ENCODE data around the gene LEMD2.

Gene LEMD2

DNA sequence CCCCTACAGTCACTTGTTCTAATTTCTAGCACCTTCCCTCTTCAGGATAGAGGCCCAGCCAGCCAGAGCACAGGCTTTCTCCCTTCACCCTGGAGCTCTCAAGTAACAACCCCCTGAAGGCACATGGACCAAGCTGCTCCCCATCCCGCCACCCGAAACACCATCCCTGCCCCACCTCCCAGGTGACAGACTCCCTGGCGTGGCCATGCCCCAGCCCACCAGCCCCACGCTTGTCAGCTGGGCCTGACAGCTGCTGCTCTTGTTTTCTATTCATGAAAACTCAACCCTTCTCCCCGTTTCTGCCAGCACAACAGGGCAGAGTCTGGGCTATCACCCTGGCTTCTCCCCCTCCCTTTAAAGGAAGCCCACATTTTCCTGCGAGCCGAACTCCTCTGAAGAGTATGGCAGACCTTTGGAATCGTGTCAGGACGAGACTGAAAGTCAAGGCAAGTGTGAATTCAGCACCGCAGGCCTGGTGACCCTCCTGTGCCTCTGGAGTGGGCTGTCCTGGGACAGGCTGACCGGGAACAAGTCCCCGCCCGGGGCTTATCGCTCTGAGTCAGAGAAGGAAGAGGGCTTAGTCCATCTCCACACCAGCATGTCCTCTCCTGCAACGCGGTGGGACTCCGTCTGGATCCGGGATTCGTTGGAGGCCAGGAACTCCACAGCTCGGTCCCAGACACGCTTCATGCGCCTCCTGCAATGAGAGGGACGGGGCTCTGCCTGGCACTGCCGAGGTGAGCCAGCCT, 16.7 kb downstream of the LEMD2 start:
- TF ChIP-seq, protein P1, sequence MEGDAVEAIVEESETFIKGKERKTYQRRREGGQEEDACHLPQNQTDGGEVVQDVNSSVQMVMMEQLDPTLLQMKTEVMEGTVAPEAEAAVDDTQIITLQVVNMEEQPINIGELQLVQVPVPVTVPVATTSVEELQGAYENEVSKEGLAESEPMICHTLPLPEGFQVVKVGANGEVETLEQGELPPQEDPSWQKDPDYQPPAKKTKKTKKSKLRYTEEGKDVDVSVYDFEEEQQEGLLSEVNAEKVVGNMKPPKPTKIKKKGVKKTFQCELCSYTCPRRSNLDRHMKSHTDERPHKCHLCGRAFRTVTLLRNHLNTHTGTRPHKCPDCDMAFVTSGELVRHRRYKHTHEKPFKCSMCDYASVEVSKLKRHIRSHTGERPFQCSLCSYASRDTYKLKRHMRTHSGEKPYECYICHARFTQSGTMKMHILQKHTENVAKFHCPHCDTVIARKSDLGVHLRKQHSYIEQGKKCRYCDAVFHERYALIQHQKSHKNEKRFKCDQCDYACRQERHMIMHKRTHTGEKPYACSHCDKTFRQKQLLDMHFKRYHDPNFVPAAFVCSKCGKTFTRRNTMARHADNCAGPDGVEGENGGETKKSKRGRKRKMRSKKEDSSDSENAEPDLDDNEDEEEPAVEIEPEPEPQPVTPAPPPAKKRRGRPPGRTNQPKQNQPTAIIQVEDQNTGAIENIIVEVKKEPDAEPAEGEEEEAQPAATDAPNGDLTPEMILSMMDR (IDR thresholded peaks at IDR 0.05; ENCODE audit: low read depth, low read length): no peak
- no peak overlapping the region for H3K4me3 ChIP-seq (ENCODE audit: low read depth, low read length)

DNA sequence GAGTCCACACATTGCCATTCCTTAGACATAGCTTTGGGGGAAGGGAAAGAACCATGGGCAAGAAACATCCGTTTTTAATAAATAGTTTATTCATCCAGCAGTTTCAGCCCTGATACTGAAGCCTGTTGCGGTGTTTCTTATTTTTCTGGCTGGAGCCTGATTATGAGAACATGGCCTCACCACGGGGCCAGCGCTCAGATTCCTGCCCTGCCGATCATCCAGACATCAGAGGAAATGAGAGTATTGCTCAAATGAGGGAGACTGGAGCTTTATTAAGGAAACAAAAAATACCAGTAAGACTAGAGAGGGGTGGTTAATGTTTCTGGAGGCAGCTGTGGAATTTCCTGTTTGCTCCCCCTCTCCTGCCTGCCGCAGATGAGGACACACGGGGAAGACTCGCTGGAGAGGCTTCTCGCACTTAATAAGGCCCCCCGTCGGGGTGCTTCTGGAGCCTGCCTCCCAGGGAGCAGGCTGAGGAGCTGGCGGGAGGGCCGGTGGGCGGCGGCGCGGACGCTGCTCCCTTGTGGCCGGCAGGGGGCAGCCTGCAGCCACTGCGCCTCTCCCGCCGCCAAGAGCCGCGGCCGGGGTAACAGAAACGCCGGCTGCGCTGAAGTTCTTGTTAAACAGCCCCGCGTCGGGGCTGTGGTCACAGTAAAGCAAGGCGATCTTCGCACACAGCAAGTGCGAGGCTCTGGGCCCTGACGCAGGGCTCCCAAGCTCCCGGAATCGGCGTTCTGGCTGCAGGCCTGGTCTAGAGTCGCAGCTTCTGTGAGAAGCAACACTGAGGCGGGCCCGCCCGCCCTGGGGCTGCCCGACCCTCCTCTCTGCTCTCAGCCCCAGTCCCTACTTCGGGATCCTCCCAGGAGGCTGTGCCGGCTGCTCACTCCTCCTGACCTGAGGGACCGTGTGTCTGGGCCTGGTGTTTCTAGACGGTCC, 17.5 kb downstream of the LEMD2 start:
- TF ChIP-seq, protein P1 (IDR thresholded peaks at IDR 0.05; ENCODE audit: low read depth, low read length): peak; percentile 72
- 0 out of 2 replicates have a peak overlapping the region, but pooled peaks have one; percentile 9 for H3K4me3 ChIP-seq (ENCODE audit: low read depth, low read length)

DNA sequence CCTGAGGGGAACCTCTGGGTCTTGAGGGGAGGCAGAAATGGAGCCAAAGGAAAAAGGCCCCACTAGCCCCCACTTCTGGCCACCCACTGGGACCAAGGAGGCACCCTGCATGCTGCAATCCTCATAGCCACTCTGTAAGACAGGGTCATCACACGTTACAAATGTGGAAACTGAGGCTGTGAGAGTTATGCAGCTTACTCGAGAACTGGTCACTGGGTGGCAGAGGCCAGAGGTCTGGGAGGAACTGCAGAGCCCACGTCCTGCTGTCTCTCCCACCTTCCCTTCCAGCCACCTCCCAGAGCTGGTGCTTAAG, 18.1 kb downstream of the LEMD2 start:
- TF ChIP-seq, protein P1 (IDR thresholded peaks at IDR 0.05; ENCODE audit: low read depth, low read length): no peak
- H3K4me3 ChIP-seq (ENCODE audit: low read depth, low read length): 0 out of 2 replicates have a peak overlapping the region, but pooled peaks have one; percentile 9

DNA sequence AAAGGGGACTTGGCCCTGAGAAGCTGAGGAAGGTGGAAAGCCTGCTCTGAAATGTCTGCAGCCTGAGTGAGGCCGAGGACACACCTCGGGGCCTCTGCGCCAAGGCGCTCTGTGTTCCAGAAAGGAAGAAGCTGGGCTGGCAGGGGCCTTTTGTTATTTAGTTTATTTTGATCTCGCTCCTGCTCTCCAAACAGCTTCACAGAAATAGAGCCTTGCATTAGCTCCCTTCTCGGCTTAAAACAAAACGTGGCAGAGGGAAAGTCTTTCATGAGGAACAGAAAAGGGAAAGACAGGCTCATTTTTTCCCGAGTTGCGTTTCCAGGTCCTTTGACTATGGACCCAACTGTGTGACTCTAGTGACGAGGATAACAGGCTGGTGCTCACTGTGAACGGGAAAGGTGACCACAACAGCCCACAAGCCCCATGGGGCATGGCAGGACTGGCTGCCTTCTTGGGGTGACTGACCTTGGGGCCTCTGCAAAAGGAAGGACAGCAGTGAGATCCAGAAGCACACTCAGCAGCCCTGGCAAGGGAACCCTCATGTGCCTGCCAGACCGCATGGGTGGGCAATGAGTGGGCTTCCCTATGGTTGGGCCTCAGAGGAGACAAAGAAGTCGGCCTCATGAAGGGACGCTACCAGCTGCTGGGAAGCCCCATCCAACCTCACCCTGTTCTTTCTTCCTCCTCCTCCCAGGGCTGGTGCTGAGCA, 18.7 kb downstream of the LEMD2 start:
- TF ChIP-seq, protein P1 (IDR thresholded peaks at IDR 0.05; ENCODE audit: low read depth, low read length): no peak
- H3K4me3 ChIP-seq (ENCODE audit: low read depth, low read length): no peak overlapping the region

DNA sequence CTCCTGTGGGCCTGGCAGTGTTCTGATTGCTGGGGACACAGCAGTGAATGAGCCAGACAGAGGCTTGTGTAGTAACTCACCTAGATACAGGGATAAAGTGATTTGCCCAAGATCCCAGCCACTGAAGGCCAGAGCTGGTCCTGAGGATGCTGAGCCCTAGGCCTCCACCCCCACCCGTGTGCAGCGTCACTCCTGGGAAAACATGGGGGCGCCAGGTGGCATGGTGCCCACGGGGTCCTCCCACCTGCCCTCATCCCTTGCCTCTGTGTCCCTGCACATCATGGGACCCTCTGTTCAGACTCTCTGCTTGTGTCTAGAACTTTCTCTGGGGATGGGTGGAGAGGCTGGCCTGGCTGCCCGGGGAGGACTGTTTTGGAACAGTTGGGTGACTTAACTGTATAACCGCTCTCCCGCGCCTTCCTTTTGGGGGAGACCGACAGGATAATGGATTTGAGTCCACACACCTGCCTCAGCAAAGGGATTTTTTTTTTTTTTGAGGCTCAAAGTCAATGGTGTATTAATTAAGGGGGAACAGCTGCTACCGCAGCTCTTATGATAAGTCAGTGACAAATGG, 19.6 kb downstream of the LEMD2 start:
- TF ChIP-seq, protein P1 (IDR thresholded peaks at IDR 0.05; ENCODE audit: low read depth, low read length): no peak

DNA sequence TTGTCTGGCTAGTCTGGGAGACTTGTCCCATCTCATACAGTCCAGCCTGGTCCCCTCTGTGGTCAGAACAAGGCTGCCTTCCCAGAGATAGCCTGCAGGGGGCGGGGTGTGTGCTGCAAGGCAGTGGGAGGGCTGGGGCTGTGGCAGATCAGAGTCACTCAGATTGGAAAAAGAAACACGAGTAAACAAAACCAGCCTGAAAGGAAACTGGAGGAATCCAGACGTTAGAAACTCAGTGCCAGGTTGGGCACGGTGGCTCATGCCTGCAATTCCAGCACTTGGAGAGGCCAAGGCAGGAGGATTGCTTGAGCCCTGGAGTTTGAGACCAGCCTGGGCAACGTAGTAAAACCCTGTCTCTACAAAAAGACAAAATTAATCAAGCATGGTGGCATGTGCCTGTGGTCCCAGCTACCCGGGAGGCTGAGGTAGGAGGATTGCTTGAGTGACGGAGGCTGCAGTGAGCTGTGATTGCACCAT, 20.2 kb downstream of the LEMD2 start:
- TF ChIP-seq, protein P1 (IDR thresholded peaks at IDR 0.05; ENCODE audit: low read depth, low read length): peak; percentile 94

More for the DNA sequence above, 19.6 kb downstream of the LEMD2 start:
- H3K4me3 ChIP-seq (ENCODE audit: low read depth, low read length): no peak overlapping the region

More for the DNA sequence above, 20.2 kb downstream of the LEMD2 start:
- H3K4me3 ChIP-seq (ENCODE audit: low read depth, low read length): no peak overlapping the region

Data from WI38 (cell line).